Bronchial epithelial cell (primary cell): ENCODE measurements around the gene SIN3A. TPM values are rescaled to one million over a fixed set of nuclear protein-coding genes. Genes with fewer than 3 reads are reported as not detected.
"Not testable (repeated sequence)": the region's sequence is repeated elsewhere in the genome, so short reads cannot be mapped to it uniquely, and the experiment has no call there.

ENCODE experiments used
- DNase-seq: peaks from one replicate; pipeline ENCODE4 v3.0.0-alpha.2; 2010; ENCODE audit warnings: low read depth
- FAIRE-seq: peaks from 2 replicates; lab custom pipeline; 2011; peaks lifted over from hg19 to GRCh38; lab: Jason Lieb, UNC
- H3K27me3 ChIP-seq: 2 replicates; pipeline ENCODE4 v1.5.1; 2011; ENCODE audit warnings: low read length; ENCODE audit not compliant: control insufficient read depth, insufficient read depth
- H3K36me3 ChIP-seq: 2 replicates; pipeline ENCODE4 v1.5.1; 2011; ENCODE audit warnings: low read length; ENCODE audit not compliant: control insufficient read depth, insufficient read depth
- H3K4me3 ChIP-seq: 2 replicates; pipeline ENCODE4 v1.5.1; 2011; ENCODE audit warnings: mild to moderate bottlenecking, low read depth, low read length, control low read depth
- total RNA-seq: library from RNA; depleted of rRNA; stranded (reverse); fragments of >200 nt; gene quantifications from 2 replicates; pipeline ENCODE4 v1.2.1, GENCODE V29; 2014
- TF ChIP-seq, protein P1 (sequence below): IDR thresholded peaks from 2 replicates; pipeline ENCODE4 v1.5.1; 2011; ENCODE audit warnings: mild to moderate bottlenecking, moderate library complexity, low read length, control low read depth, inconsistent platforms; ENCODE audit not compliant: insufficient read depth, severe bottlenecking

SIN3A gene
- total RNA-seq, 1 donor from 2014 or later, result 11.6 TPM

DNA sequence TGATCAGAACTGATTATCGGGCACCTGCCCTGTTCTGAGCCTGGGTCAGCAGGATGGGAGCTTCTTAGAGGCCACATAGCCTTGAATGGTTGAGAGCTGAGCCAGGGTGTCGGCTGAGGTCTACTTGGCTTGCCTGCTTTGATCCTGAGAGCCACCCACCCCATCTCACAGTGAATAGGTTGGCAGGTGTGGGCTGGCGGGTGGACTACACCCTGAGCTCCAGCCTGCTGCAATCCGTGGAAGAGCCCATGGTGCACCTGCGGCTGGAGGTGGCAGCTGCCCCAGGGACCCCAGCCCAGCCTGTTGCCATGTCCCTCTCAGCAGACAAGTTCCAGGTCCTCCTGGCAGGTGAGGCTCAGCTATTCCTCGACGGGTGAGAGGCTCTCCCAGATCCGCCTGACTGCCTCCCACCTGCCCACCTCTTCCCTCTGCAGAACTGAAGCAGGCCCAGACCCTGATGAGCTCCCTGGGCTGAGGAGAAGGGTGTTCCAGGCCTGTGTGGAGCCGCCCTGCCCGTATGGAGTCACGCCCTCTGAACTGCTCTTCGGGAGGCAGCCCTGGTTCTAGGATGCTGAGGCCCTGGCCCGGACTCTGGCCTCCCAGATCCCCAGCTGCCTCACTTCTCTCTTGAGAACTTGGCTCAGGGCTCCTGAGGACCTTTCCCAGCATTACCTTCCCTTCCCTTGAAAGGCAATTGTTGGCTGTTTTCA is 111.8 kb downstream of the SIN3A start:
- FAIRE-seq (no peak), DNase-seq (no peak)
- Histone ChIP-seq H3K36me3 (peaks cover 4% of the 10 kb centered on the region), H3K4me3 (no peak overlapping the region), H3K27me3 (no peaks in the 10 kb centered on the region)
- TF ChIP-seq, protein P1, sequence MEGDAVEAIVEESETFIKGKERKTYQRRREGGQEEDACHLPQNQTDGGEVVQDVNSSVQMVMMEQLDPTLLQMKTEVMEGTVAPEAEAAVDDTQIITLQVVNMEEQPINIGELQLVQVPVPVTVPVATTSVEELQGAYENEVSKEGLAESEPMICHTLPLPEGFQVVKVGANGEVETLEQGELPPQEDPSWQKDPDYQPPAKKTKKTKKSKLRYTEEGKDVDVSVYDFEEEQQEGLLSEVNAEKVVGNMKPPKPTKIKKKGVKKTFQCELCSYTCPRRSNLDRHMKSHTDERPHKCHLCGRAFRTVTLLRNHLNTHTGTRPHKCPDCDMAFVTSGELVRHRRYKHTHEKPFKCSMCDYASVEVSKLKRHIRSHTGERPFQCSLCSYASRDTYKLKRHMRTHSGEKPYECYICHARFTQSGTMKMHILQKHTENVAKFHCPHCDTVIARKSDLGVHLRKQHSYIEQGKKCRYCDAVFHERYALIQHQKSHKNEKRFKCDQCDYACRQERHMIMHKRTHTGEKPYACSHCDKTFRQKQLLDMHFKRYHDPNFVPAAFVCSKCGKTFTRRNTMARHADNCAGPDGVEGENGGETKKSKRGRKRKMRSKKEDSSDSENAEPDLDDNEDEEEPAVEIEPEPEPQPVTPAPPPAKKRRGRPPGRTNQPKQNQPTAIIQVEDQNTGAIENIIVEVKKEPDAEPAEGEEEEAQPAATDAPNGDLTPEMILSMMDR, result no peak

DNA sequence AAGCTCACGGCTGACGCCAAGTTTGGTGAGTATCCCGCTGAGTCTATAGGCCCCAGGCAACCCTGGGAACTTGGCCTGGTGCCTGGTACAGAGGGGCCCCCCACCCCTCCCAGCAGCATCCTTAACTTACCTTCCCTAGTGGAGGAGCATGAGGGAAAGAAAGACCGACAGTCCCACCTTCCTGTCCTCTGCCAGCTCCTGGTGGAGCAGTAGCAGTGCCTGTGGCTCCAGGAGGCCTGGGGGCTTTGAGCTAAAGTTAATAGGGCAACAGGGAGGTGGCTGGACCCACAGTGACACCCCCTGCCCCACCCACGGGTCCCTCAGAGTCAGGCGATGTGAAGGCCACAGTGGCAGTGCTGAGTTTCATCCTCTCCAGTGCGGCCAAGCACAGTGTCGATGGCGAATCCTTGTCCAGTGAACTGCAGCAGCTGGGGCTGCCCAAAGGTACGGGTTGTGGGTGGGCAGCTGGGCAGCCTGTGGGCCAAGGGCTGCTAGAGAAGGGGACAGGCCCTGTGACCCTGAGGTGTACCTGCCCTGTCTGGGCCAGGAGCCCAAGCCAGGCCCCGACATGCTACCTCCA is 112.7 kb downstream of the SIN3A start:
- FAIRE-seq (no peak), DNase-seq (no peak)
- Histone ChIP-seq H3K36me3 (peaks cover 4% of the 10 kb centered on the region), H3K27me3 (no peaks in the 10 kb centered on the region), H3K4me3 (no peak overlapping the region)
- TF ChIP-seq, protein P1, result no peak

DNA sequence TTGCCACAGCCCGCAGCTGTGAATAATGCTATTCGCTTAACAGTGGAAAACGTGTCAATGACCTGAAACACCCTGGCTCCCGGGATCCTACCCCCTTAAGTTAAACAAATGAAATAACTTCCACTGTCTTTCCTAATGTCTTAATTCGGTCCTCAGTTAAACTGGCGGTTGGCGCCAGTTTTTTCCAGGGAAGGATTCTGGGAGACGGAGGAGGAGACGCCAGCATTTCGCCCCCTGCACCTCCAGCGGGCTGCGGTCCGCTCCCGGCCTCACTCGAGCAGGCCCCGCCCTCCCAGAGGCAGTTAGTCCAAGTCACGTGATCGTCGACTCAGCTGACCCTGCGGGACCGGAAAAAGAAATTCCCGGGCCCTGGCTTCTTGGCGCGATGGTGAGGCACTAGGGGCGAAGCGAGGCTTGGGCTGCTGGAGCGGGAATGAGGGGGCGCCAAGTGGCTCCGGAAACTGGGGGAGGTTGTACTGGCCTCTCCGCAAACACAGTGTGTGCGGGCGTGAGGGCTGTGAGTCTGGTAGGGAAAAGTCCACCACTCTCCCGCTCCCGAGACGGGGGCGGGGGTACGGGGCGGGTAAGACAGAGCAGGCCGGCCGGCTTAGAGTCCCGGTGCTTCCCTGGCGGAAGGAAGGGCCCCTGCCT is 115.7 kb downstream of the SIN3A start, which contains the start of gene COMMD4:
Gene COMMD4 (plus strand): TSS at position 359 of the 651 bp plus-strand sequence. CDS start 27 bp downstream, at position 386.
- DNase-seq, result peak; percentile 82
- no peaks in the 10 kb centered on the region for H3K27me3 ChIP-seq
- TF ChIP-seq, protein P1, result no peak
- no peak for FAIRE-seq
- H3K4me3 ChIP-seq, result peak within 1 kb of the TSS; percentile 79
- peaks cover 4% of the 10 kb centered on the region for H3K36me3 ChIP-seq

DNA sequence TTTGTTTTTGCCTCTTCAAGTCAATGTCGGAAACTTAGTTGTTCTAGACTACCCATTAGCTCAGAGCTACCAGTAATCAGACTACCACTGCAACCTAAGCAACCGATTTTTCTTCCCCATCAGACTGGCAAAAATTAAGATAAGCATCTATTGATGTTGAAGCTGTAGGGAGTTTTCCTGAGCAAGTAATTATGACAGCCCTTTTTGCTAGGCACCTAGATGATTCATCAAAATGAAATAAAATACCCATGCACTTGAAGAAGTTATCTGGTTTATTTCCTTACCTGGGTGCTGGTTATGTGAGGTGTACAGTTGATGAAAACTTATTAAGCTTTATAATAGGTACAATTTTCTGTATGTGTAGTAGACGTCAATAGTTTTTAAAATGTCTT is 116.2 kb downstream of the SIN3A start:
- TF ChIP-seq, protein P1, result no peak
- Histone ChIP-seq H3K27me3 (no peaks in the 10 kb centered on the region), H3K36me3 (peaks cover 4% of the 10 kb centered on the region), H3K4me3 (peak overlapping the region; percentile 79)
- DNase-seq (peak; percentile 51), FAIRE-seq (no peak)

DNA sequence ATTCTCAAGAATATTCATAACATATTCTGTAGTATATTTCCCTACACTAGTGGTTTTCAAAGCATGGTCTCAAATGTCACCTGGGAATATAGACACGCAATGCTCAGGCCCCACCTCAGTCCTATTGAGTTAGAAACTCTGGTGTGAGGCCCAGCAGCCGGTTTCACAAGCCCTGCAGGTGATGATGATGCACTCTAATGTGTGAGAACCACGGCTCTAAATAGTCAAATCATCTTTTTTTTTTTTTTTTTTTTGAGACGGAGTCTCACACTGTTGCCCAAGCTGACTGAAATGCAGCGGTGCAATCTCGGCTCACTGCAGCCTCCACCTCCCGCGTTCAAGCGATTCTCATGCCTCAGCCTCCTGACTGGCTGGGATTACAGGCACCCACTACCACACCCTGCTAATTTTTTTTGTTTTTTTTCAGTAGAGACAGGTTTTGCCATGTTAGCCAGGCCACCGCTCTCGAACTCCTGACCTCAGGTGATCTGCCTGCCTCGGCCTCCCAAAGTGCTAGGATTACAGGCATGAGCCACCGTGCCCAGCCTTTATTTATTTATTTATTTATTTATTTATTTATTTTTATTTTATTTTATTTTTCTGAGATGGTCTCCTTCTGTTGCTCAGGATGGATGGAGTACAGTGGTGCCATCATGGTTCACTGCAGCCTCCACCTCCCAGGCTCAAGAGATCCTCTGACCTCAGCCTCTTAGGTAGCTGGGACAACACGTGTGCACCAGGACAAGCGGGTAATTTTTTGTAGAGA is 117.7 kb downstream of the SIN3A start:
- H3K36me3 ChIP-seq, FAIRE-seq: not testable (repeated sequence)

DNA sequence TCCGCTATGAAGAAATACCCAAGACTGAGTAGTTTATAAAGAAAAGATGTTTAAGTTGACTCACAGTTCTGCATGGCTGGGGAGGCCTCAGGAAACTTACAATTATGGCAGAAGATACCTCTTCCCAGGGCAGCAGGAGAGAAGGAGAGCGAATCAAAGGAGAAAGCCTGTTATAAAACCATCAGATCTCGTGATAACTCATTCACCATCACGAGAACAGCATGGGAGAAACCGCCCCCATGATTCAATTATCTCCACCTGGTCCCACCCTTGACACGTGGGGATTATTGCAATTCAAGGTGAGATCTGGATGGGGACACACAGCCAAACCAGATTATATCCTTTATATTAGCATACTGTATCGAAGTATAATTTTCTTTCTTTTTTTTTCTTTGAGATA is 119.4 kb downstream of the SIN3A start:
- not testable (repeated sequence) for FAIRE-seq, H3K27me3 ChIP-seq, H3K4me3 ChIP-seq, DNase-seq, H3K36me3 ChIP-seq

More for the DNA sequence above, 117.7 kb downstream of the SIN3A start:
- not testable (repeated sequence) for H3K27me3 ChIP-seq, H3K4me3 ChIP-seq, DNase-seq
